Ishikawa (cell line): ENCODE data around the gene PLEKHS1.

Experiments used
- CEBPB ChIP-seq: IDR thresholded peaks from 2 replicates; pipeline ENCODE4 v1.6.1; 2012
- CREB1 ChIP-seq: IDR thresholded peaks from 2 replicates; pipeline ENCODE4 v1.6.1; 2012; ENCODE audit warnings: low read depth
- EGR1 ChIP-seq: IDR thresholded peaks from 2 replicates; pipeline ENCODE4 v1.6.1; 2012
- EP300 ChIP-seq: IDR thresholded peaks from 2 replicates; pipeline ENCODE4 v1.6.1; 2012; ENCODE audit warnings: borderline replicate concordance
- FOXM1 ChIP-seq: IDR thresholded peaks from 2 replicates; pipeline ENCODE4 v1.6.1; 2012; ENCODE audit warnings: low read depth, borderline replicate concordance
- NFIC ChIP-seq: IDR thresholded peaks from 2 replicates; pipeline ENCODE4 v1.6.1; 2012
- RAD21 ChIP-seq: IDR thresholded peaks from 2 replicates; pipeline ENCODE4 v1.6.1; 2012; ENCODE audit warnings: low read depth
- TAF1 ChIP-seq: IDR thresholded peaks from 2 replicates; pipeline ENCODE4 v1.6.1; 2012; ENCODE audit warnings: low read depth, mild to moderate bottlenecking
- TCF12 ChIP-seq: IDR thresholded peaks from 2 replicates; pipeline ENCODE4 v1.6.1; 2012; ENCODE audit warnings: low read depth
- TEAD4 ChIP-seq: IDR thresholded peaks from 2 replicates; pipeline ENCODE4 v1.6.1; 2012
- USF1 ChIP-seq: IDR thresholded peaks from 2 replicates; pipeline ENCODE4 v1.6.1; 2012
- YY1 ChIP-seq: IDR thresholded peaks from 2 replicates; pipeline ENCODE4 v1.6.1; 2012; ENCODE audit warnings: low read depth
- ZBTB7A ChIP-seq: IDR thresholded peaks from 2 replicates; pipeline ENCODE4 v1.6.1; 2012; ENCODE audit warnings: low read depth
- TF ChIP-seq, protein P1 (sequence below): IDR thresholded peaks from 2 replicates; pipeline ENCODE4 v1.6.1; 2012
- TF ChIP-seq, protein P2 (sequence below): IDR thresholded peaks from 2 replicates; pipeline ENCODE4 v1.6.1; 2012; ENCODE audit warnings: low read depth, mild to moderate bottlenecking

Gene PLEKHS1

GRCh38 chr10:113754125-113754524 is 2.6 kb downstream of the PLEKHS1 start:
- TF ChIP-seq TEAD4 (no peak), TAF1 (no peak), ZBTB7A (no peak), CREB1 (no peak), FOXM1 (no peak), NFIC (no peak), USF1 (no peak)

DNA sequence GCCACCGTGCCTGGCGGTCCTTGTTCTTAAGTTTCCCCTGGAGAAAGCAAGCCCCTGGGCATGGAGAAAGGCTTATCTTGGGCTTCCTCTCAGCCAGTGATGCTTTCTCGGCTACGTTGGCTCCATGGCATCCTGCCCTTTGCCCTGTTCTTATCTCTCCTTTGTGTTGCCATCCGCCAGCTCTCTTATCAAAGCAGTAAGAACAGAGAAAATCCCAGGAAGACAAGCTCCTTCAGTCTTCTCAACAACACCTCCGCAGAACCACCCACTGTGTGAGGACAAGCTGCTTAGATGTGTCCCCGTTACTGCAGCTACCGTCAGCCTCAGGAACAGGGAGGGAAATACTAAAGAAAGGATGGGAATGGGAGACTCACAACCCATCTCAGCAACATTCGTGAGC is 3.3 kb downstream of the PLEKHS1 start:
- TF ChIP-seq EP300, result no peak
- no peak for TF ChIP-seq RAD21
- TF ChIP-seq, protein P1, sequence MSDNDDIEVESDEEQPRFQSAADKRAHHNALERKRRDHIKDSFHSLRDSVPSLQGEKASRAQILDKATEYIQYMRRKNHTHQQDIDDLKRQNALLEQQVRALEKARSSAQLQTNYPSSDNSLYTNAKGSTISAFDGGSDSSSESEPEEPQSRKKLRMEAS, result no peak
- no peak for TF ChIP-seq FOXM1
- TF ChIP-seq, protein P2, sequence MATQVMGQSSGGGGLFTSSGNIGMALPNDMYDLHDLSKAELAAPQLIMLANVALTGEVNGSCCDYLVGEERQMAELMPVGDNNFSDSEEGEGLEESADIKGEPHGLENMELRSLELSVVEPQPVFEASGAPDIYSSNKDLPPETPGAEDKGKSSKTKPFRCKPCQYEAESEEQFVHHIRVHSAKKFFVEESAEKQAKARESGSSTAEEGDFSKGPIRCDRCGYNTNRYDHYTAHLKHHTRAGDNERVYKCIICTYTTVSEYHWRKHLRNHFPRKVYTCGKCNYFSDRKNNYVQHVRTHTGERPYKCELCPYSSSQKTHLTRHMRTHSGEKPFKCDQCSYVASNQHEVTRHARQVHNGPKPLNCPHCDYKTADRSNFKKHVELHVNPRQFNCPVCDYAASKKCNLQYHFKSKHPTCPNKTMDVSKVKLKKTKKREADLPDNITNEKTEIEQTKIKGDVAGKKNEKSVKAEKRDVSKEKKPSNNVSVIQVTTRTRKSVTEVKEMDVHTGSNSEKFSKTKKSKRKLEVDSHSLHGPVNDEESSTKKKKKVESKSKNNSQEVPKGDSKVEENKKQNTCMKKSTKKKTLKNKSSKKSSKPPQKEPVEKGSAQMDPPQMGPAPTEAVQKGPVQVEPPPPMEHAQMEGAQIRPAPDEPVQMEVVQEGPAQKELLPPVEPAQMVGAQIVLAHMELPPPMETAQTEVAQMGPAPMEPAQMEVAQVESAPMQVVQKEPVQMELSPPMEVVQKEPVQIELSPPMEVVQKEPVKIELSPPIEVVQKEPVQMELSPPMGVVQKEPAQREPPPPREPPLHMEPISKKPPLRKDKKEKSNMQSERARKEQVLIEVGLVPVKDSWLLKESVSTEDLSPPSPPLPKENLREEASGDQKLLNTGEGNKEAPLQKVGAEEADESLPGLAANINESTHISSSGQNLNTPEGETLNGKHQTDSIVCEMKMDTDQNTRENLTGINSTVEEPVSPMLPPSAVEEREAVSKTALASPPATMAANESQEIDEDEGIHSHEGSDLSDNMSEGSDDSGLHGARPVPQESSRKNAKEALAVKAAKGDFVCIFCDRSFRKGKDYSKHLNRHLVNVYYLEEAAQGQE, result no peak
- TF ChIP-seq TAF1, result no peak
- no peak for TF ChIP-seq USF1
- no peak for TF ChIP-seq ZBTB7A
- no peak for TF ChIP-seq NFIC
- TF ChIP-seq TCF12, result no peak
- TF ChIP-seq TEAD4, result no peak

GRCh38 chr10:113756940-113757543 is 5.6 kb downstream of the PLEKHS1 start:
- TF ChIP-seq CEBPB (no peak), TAF1 (no peak), FOXM1 (no peak), TCF12 (no peak), ZBTB7A (no peak), RAD21 (no peak), NFIC (no peak), YY1 (no peak), EGR1 (no peak), CREB1 (no peak)
- TF ChIP-seq, protein P1, result no peak

DNA sequence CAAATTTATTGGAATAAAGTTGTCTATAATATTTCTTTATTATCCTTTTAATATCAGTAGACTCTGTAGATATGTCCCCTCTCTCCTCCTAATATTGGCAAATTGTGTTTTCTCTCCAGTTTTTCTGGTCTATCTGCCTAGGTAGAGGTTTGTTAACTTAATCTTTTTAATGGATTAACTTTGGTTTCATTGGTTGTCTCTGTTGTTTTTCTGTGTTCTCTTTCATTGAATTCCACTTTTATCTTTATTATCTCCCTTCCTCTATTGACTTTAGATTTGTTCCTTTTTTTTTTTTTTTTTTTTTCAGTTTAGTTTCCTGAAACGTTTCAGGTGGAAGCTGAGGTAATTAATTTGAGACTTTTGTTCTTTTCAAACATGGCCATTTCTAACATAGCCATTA is 10.6 kb downstream of the PLEKHS1 start:
- no peak for TF ChIP-seq FOXM1
- no peak for TF ChIP-seq ZBTB7A
- no peak for TF ChIP-seq TEAD4
- no peak for TF ChIP-seq TAF1
- TF ChIP-seq TCF12, result no peak
- TF ChIP-seq, protein P2, result no peak
- no peak for TF ChIP-seq YY1

GRCh38 chr10:113764582-113764981 is 13.1 kb downstream of the PLEKHS1 start:
- no peak for TF ChIP-seq TAF1
- TF ChIP-seq FOXM1, result no peak
- TF ChIP-seq EP300, result no peak
- no peak for TF ChIP-seq USF1
- TF ChIP-seq CEBPB, result no peak
- TF ChIP-seq TEAD4, result no peak
- no peak for TF ChIP-seq NFIC
- TF ChIP-seq, protein P1, result no peak
- TF ChIP-seq TCF12, result no peak
- no peak for TF ChIP-seq RAD21
- TF ChIP-seq, protein P2, result no peak
- TF ChIP-seq YY1, result no peak
- no peak for TF ChIP-seq ZBTB7A
- no peak for TF ChIP-seq CREB1
